Fibroblast of skin of right quadriceps (primary cell): Measurements from ENCODE around the gene MRPL50.
"Not testable (repeated sequence)": the region's sequence is repeated elsewhere in the genome, so short reads cannot be mapped to it uniquely, and the experiment has no call there.

Experiments
- DNase-seq: peaks from one replicate; pipeline ENCODE4 v3.0.0-alpha.2; 2013

The MRPL50 gene

GRCh38 chr9:101417389-101417788 lies 19.0 kb upstream of the MRPL50 start:
- DNase-seq: no peak

- DNase-seq: no peak
Measured at GRCh38 chr9:101415578-101415977, 17.2 kb upstream of the MRPL50 start.

- DNase-seq: no peak
Measured at GRCh38 chr9:101414839-101415238, 16.4 kb upstream of the MRPL50 start.

- peak; percentile 13 for DNase-seq
Measured at GRCh38 chr9:101409079-101409477, 10.7 kb upstream of the MRPL50 start.

- peak; percentile 6 for DNase-seq
Measured at GRCh38 chr9:101408374-101409078, 10.1 kb upstream of the MRPL50 start.

- no peak for DNase-seq
Measured at GRCh38 chr9:101403516-101404285, 5.3 kb upstream of the MRPL50 start.

- DNase-seq: peak; percentile 7
Measured at GRCh38 chr9:101400120-101400519, 1.7 kb upstream of the MRPL50 start.

GRCh38 chr9:101399643-101399970 lies 1.2 kb upstream of the MRPL50 start:
- DNase-seq: no peak

GRCh38 chr9:101398930-101399642 lies 668 bp upstream of the MRPL50 start:
- no peak for DNase-seq

- DNase-seq: no peak
Measured at GRCh38 chr9:101397746-101398067, 711 bp downstream of the MRPL50 start.

GRCh38 chr9:101394687-101395086 lies 3.7 kb downstream of the MRPL50 start:
- no peak for DNase-seq

- DNase-seq: no peak
Measured at GRCh38 chr9:101393135-101393534, 5.3 kb downstream of the MRPL50 start.

GRCh38 chr9:101388507-101388993 lies 9.9 kb downstream of the MRPL50 start:
- no peak for DNase-seq

GRCh38 chr9:101387871-101388506 lies 10.4 kb downstream of the MRPL50 start:
- peak; percentile 43 for DNase-seq

GRCh38 chr9:101384873-101385536 lies 13.4 kb downstream of the MRPL50 start, which contains the start of gene BAAT:
BAAT (minus strand) TSS chr9:101385006; CDS start chr9:101371404, 13,602 bp downstream.
- DNase-seq: not testable (repeated sequence)

GRCh38 chr9:101383361-101383760 lies 15.1 kb downstream of the MRPL50 start:
- no peak for DNase-seq

- DNase-seq: no peak
Measured at GRCh38 chr9:101381833-101382342, 16.5 kb downstream of the MRPL50 start.

GRCh38 chr9:101381118-101381517 lies 17.3 kb downstream of the MRPL50 start:
- no peak for DNase-seq

GRCh38 chr9:101380295-101380694 lies 18.1 kb downstream of the MRPL50 start:
- no peak for DNase-seq

- DNase-seq: peak; percentile 96
Measured at GRCh38 chr9:101376111-101376848, 22.1 kb downstream of the MRPL50 start.

- peak; percentile 35 for DNase-seq
Measured at GRCh38 chr9:101375546-101375945, 22.9 kb downstream of the MRPL50 start.
